WTC11 (cell line): ENCODE data around the gene OR9Q1.

Experiments
- CTCF ChIP-seq: fragments of 200-600 bp; IDR thresholded peaks from 2 replicates; pipeline ENCODE4 v1.8.0; 2022; ENCODE audit warnings: antibody characterized with exemption
- FOXP4 ChIP-seq: sonication (generic); formaldehyde crosslinking; IDR thresholded peaks from 2 replicates; pipeline ENCODE4 v1.8.0; 2022; ENCODE audit warnings: mild to moderate bottlenecking, missing genetic modification reagents
- JAZF1 ChIP-seq: fragments of 250-450 bp; sonication (Bioruptor Pico); IDR thresholded peaks from 2 replicates; pipeline ENCODE4 v1.9.0; 2021; ENCODE audit warnings: moderate library complexity, mild to moderate bottlenecking, inconsistent platforms
- KAT7 ChIP-seq: sonication (generic); formaldehyde crosslinking; IDR thresholded peaks from 2 replicates; pipeline ENCODE4 v1.8.1; 2023; ENCODE audit warnings: missing genetic modification reagents, mild to moderate bottlenecking, borderline replicate concordance
- RELA ChIP-seq: sonication (generic); formaldehyde crosslinking; IDR thresholded peaks from 2 replicates; pipeline ENCODE4 v1.8.1; 2022; ENCODE audit warnings: missing genetic modification reagents, mild to moderate bottlenecking, borderline replicate concordance
- STAT6 ChIP-seq: sonication (generic); formaldehyde crosslinking; conservative IDR thresholded peaks from 2 replicates; pipeline ENCODE4 v1.8.1; 2023; ENCODE audit warnings: mild to moderate bottlenecking, low read depth, missing genetic modification reagents, moderate library complexity
- ZNF263 ChIP-seq: sonication (generic); formaldehyde crosslinking; IDR thresholded peaks from 2 replicates; pipeline ENCODE4 v1.8.1; 2022; ENCODE audit warnings: low read depth, mild to moderate bottlenecking, moderate library complexity, missing genetic modification reagents

- TF ChIP-seq CTCF, result no peak
- no peak for TF ChIP-seq ZNF263 (CRISPR knock-in tag)
- TF ChIP-seq RELA (CRISPR knock-in tag), result no peak
- no peak for TF ChIP-seq KAT7 (CRISPR knock-in tag)
- TF ChIP-seq FOXP4 (CRISPR knock-in tag), result no peak
- TF ChIP-seq JAZF1 (CRISPR knock-in tag), result no peak
- no peak for TF ChIP-seq STAT6 (CRISPR knock-in tag)
Measured at GRCh38 chr11:57978686-57979531, 44.8 kb upstream of the OR9Q1 start.
